WTC11 (cell line): ENCODE data around the gene BTBD8. TPM values are rescaled to one million over a fixed set of nuclear protein-coding genes. Genes with fewer than 3 reads are reported as not detected.

Experiments used
- ATAC-seq: fragments of 200-7000 bp; cut with Tn5 transposase; 2 replicates; pipeline ENCODE4 v1.10.0; 2021; ENCODE audit warnings: mild to moderate bottlenecking, moderate library complexity
- CTCF ChIA-PET: fragments of 300-600 bp; sonication (Branson Sonifier 250); formaldehyde crosslinking; loops from one replicate; lab custom pipeline; 2021; ENCODE audit warnings: antibody characterized with exemption; lab: Charles Lee
- POLR2A ChIA-PET: fragments of 350-600 bp; sonication (Branson Sonifier 250); formaldehyde crosslinking; loops from one replicate; lab custom pipeline; 2021; ENCODE audit warnings: antibody characterized with exemption; lab: Charles Lee
- DNase-seq: peaks from one replicate; pipeline ENCODE4 v3.0.0; 2021; ENCODE audit warnings: low spot score
- H3K27ac Mint-ChIP-seq: 2 replicates; pipeline ENCODE4 v1.8.0; 2021; ENCODE audit warnings: mixed read lengths
- H3K27me3 Mint-ChIP-seq: 2 replicates; pipeline ENCODE4 v1.8.0; 2021; ENCODE audit warnings: low read depth, mild to moderate bottlenecking, moderate library complexity, mixed read lengths
- H3K36me3 Mint-ChIP-seq: 2 replicates; pipeline ENCODE4 v1.8.0; 2021; ENCODE audit warnings: mixed read lengths
- H3K4me1 Mint-ChIP-seq: 2 replicates; pipeline ENCODE4 v1.8.0; 2022; ENCODE audit warnings: mixed read lengths
- H3K4me3 Mint-ChIP-seq: 2 replicates; pipeline ENCODE4 v1.8.0; 2021; ENCODE audit warnings: mild to moderate bottlenecking, moderate library complexity, mixed read lengths
- H3K9me3 Mint-ChIP-seq: 2 replicates; pipeline ENCODE4 v1.8.0; 2021; ENCODE audit warnings: mixed read lengths
- CREM ChIP-seq: sonication (generic); formaldehyde crosslinking; IDR thresholded peaks from 2 replicates; pipeline ENCODE4 v1.8.1; 2022; ENCODE audit warnings: mild to moderate bottlenecking, missing genetic modification reagents, moderate library complexity
- ELF4 ChIP-seq: sonication (generic); formaldehyde crosslinking; IDR thresholded peaks from 2 replicates; pipeline ENCODE4 v1.8.1; 2022; ENCODE audit warnings: low read depth, mild to moderate bottlenecking, moderate library complexity, missing genetic modification reagents
- EMX1 ChIP-seq: fragments of 250-450 bp; sonication (Bioruptor Pico); IDR thresholded peaks from 2 replicates; pipeline ENCODE4 v1.8.0; 2021; ENCODE audit warnings: mild to moderate bottlenecking
- FOXP1 ChIP-seq: sonication (generic); formaldehyde crosslinking; IDR thresholded peaks from 2 replicates; pipeline ENCODE4 v1.8.0; 2022; ENCODE audit warnings: missing genetic modification reagents, mild to moderate bottlenecking, moderate library complexity, borderline replicate concordance
- NFE2L1 ChIP-seq: sonication (generic); formaldehyde crosslinking; IDR thresholded peaks from 2 replicates; pipeline ENCODE4 v1.8.1; 2023; ENCODE audit warnings: missing genetic modification reagents
- NR2C2 ChIP-seq: sonication (generic); formaldehyde crosslinking; IDR thresholded peaks from 2 replicates; pipeline ENCODE4 v1.8.0; 2022; ENCODE audit warnings: mild to moderate bottlenecking, missing genetic modification reagents
- NR3C1 ChIP-seq: sonication (generic); formaldehyde crosslinking; conservative IDR thresholded peaks from 2 replicates; pipeline ENCODE4 v1.8.1; 2023; ENCODE audit warnings: low read depth, mild to moderate bottlenecking, missing genetic modification reagents
- PREB ChIP-seq: sonication (generic); formaldehyde crosslinking; IDR thresholded peaks from 2 replicates; pipeline ENCODE4 v1.8.1; 2022; ENCODE audit warnings: mild to moderate bottlenecking, missing genetic modification reagents, moderate library complexity, borderline replicate concordance
- RORB ChIP-seq: fragments of 250-450 bp; sonication (Bioruptor Pico); IDR thresholded peaks from 2 replicates; pipeline ENCODE4 v1.9.0; 2021; ENCODE audit warnings: mild to moderate bottlenecking
- TEAD1 ChIP-seq: sonication (generic); formaldehyde crosslinking; IDR thresholded peaks from 2 replicates; pipeline ENCODE4 v1.8.0; 2022; ENCODE audit warnings: mild to moderate bottlenecking, missing genetic modification reagents
- USF1 ChIP-seq: sonication (generic); formaldehyde crosslinking; IDR thresholded peaks from 2 replicates; pipeline ENCODE4 v1.8.0; 2022; ENCODE audit warnings: mild to moderate bottlenecking, missing genetic modification reagents
- USF2 ChIP-seq: sonication (generic); formaldehyde crosslinking; IDR thresholded peaks from 2 replicates; pipeline ENCODE4 v1.8.1; 2023; ENCODE audit warnings: mild to moderate bottlenecking, missing genetic modification reagents, moderate library complexity
- ZNF232 ChIP-seq: sonication (generic); formaldehyde crosslinking; IDR thresholded peaks from 2 replicates; pipeline ENCODE4 v1.8.0; 2022; ENCODE audit warnings: mild to moderate bottlenecking, missing genetic modification reagents
- ZNF396 ChIP-seq: fragments of 250-450 bp; sonication (Bioruptor Pico); IDR thresholded peaks from 2 replicates; pipeline ENCODE4 v1.8.0; 2021; ENCODE audit warnings: mild to moderate bottlenecking, moderate library complexity, borderline replicate concordance
- ZNF423 ChIP-seq: fragments of 250-450 bp; sonication (Bioruptor Pico); IDR thresholded peaks from 2 replicates; pipeline ENCODE4 v2.1.2; 2022; ENCODE audit warnings: mild to moderate bottlenecking, moderate library complexity
- ZNF512 ChIP-seq: sonication (generic); formaldehyde crosslinking; IDR thresholded peaks from 2 replicates; pipeline ENCODE4 v1.8.1; 2022; ENCODE audit warnings: missing genetic modification reagents, borderline replicate concordance
- total RNA-seq: library from RNA; stranded (reverse); gene quantifications from 3 replicates; pipeline ENCODE4 v1.2.3, GENCODE V29; 2021
- TF ChIP-seq, protein P1 (sequence below): sonication (generic); formaldehyde crosslinking; IDR thresholded peaks from 2 replicates; pipeline ENCODE4 v1.8.1; 2023; ENCODE audit warnings: mild to moderate bottlenecking, missing genetic modification reagents
- TF ChIP-seq, protein P2 (sequence below): fragments of 250-450 bp; sonication (Bioruptor Pico); IDR thresholded peaks from 2 replicates; pipeline ENCODE4 v2.1.2; 2022; ENCODE audit warnings: mild to moderate bottlenecking, moderate library complexity
- TF ChIP-seq, protein P3 (sequence below): sonication (generic); formaldehyde crosslinking; IDR thresholded peaks from 2 replicates; pipeline ENCODE4 v1.8.0; 2022; ENCODE audit warnings: mild to moderate bottlenecking, missing genetic modification reagents
- TF ChIP-seq, protein P4 (sequence below): sonication (generic); formaldehyde crosslinking; IDR thresholded peaks from 2 replicates; pipeline ENCODE4 v1.8.1; 2022; ENCODE audit warnings: mild to moderate bottlenecking, moderate library complexity, missing genetic modification reagents
- TF ChIP-seq, protein P5 (sequence below): fragments of 250-450 bp; sonication (Bioruptor Pico); IDR thresholded peaks from 2 replicates; pipeline ENCODE4 v1.9.0; 2021; ENCODE audit warnings: mild to moderate bottlenecking, borderline replicate concordance
- TF ChIP-seq, protein P6 (sequence below): sonication (generic); formaldehyde crosslinking; IDR thresholded peaks from 2 replicates; pipeline ENCODE4 v1.8.0; 2022; ENCODE audit warnings: mild to moderate bottlenecking, missing genetic modification reagents

Gene BTBD8
- total RNA-seq, 1 experiment from 2014 or later = 3.7 TPM

DNA sequence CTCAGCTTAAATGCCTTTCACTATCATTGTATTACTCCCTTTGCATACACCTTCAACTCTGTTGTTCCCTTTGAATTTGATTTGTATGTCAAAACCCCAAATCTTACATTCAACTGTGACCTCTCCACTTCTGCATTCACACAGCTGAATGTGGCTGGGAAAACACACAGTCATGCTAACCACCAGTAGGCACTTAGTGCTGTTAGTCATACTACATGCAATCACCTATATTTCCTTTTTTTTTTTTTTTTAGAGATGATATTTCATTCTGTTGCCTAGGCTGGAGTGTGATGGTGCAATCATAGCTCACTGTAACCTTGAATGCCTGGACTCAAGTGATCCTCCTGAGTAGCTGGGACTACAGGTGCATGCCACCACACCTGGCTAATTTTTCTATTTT, 16.2 kb downstream of the BTBD8 start (continued):
- TF ChIP-seq, protein P1, sequence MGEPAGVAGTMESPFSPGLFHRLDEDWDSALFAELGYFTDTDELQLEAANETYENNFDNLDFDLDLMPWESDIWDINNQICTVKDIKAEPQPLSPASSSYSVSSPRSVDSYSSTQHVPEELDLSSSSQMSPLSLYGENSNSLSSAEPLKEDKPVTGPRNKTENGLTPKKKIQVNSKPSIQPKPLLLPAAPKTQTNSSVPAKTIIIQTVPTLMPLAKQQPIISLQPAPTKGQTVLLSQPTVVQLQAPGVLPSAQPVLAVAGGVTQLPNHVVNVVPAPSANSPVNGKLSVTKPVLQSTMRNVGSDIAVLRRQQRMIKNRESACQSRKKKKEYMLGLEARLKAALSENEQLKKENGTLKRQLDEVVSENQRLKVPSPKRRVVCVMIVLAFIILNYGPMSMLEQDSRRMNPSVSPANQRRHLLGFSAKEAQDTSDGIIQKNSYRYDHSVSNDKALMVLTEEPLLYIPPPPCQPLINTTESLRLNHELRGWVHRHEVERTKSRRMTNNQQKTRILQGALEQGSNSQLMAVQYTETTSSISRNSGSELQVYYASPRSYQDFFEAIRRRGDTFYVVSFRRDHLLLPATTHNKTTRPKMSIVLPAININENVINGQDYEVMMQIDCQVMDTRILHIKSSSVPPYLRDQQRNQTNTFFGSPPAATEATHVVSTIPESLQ = no peak
- TF ChIP-seq CREM (no peak), ZNF512 (CRISPR knock-in tag) (no peak), USF1 (CRISPR knock-in tag) (no peak), EMX1 (CRISPR knock-in tag) (no peak)
- TF ChIP-seq, protein P2, sequence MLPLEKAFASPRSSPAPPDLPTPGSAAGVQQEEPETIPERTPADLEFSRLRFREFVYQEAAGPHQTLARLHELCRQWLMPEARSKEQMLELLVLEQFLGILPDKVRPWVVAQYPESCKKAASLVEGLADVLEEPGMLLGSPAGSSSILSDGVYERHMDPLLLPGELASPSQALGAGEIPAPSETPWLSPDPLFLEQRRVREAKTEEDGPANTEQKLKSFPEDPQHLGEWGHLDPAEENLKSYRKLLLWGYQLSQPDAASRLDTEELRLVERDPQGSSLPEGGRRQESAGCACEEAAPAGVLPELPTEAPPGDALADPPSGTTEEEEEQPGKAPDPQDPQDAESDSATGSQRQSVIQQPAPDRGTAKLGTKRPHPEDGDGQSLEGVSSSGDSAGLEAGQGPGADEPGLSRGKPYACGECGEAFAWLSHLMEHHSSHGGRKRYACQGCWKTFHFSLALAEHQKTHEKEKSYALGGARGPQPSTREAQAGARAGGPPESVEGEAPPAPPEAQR (CRISPR knock-in tag) = no peak

GRCh38 chr1:92105546-92106081, 25.5 kb downstream of the BTBD8 start:
- Mint-ChIP-seq H3K9me3 (no peaks in the 10 kb centered on the region), H3K27ac (no peak overlapping the region), H3K36me3 (peaks cover 3% of the 10 kb centered on the region; the same call in 1 of the 2 replicates), H3K4me3 (no peak overlapping the region), H3K4me1 (no peaks in the 10 kb centered on the region), H3K27me3 (no peaks in the 10 kb centered on the region)
- ChIA-PET CTCF (interaction anchor here (1.0 kb wide), 1 partner anchor 9 kb away, joined by 3 read pairs; no protein-coding TSS in a partner anchor), POLR2A (no interaction called here)
- no peak for DNase-seq
- ATAC-seq = no peak
- no peak for TF ChIP-seq EMX1 (CRISPR knock-in tag)
- no peak for TF ChIP-seq NR3C1 (CRISPR knock-in tag)
- TF ChIP-seq, protein P3, sequence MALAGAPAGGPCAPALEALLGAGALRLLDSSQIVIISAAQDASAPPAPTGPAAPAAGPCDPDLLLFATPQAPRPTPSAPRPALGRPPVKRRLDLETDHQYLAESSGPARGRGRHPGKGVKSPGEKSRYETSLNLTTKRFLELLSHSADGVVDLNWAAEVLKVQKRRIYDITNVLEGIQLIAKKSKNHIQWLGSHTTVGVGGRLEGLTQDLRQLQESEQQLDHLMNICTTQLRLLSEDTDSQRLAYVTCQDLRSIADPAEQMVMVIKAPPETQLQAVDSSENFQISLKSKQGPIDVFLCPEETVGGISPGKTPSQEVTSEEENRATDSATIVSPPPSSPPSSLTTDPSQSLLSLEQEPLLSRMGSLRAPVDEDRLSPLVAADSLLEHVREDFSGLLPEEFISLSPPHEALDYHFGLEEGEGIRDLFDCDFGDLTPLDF (CRISPR knock-in tag) = no peak
- no peak for TF ChIP-seq RORB (CRISPR knock-in tag)
- no peak for TF ChIP-seq USF2 (CRISPR knock-in tag)
- TF ChIP-seq ZNF423 (CRISPR knock-in tag) = no peak
- TF ChIP-seq, protein P4, sequence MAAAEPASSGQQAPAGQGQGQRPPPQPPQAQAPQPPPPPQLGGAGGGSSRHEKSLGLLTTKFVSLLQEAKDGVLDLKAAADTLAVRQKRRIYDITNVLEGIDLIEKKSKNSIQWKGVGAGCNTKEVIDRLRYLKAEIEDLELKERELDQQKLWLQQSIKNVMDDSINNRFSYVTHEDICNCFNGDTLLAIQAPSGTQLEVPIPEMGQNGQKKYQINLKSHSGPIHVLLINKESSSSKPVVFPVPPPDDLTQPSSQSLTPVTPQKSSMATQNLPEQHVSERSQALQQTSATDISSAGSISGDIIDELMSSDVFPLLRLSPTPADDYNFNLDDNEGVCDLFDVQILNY = no peak
- no peak for TF ChIP-seq ZNF232 (CRISPR knock-in tag)
- TF ChIP-seq, protein P5, sequence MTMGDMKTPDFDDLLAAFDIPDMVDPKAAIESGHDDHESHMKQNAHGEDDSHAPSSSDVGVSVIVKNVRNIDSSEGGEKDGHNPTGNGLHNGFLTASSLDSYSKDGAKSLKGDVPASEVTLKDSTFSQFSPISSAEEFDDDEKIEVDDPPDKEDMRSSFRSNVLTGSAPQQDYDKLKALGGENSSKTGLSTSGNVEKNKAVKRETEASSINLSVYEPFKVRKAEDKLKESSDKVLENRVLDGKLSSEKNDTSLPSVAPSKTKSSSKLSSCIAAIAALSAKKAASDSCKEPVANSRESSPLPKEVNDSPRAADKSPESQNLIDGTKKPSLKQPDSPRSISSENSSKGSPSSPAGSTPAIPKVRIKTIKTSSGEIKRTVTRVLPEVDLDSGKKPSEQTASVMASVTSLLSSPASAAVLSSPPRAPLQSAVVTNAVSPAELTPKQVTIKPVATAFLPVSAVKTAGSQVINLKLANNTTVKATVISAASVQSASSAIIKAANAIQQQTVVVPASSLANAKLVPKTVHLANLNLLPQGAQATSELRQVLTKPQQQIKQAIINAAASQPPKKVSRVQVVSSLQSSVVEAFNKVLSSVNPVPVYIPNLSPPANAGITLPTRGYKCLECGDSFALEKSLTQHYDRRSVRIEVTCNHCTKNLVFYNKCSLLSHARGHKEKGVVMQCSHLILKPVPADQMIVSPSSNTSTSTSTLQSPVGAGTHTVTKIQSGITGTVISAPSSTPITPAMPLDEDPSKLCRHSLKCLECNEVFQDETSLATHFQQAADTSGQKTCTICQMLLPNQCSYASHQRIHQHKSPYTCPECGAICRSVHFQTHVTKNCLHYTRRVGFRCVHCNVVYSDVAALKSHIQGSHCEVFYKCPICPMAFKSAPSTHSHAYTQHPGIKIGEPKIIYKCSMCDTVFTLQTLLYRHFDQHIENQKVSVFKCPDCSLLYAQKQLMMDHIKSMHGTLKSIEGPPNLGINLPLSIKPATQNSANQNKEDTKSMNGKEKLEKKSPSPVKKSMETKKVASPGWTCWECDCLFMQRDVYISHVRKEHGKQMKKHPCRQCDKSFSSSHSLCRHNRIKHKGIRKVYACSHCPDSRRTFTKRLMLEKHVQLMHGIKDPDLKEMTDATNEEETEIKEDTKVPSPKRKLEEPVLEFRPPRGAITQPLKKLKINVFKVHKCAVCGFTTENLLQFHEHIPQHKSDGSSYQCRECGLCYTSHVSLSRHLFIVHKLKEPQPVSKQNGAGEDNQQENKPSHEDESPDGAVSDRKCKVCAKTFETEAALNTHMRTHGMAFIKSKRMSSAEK (CRISPR knock-in tag) = no peak
- TF ChIP-seq NR2C2 (CRISPR knock-in tag) = no peak
- no peak for TF ChIP-seq ELF4 (CRISPR knock-in tag)
- TF ChIP-seq FOXP1 (CRISPR knock-in tag) = no peak
- no peak for TF ChIP-seq NFE2L1 (CRISPR knock-in tag)
- TF ChIP-seq TEAD1 (CRISPR knock-in tag) = no peak
- TF ChIP-seq PREB (CRISPR knock-in tag) = no peak
- TF ChIP-seq, protein P6, sequence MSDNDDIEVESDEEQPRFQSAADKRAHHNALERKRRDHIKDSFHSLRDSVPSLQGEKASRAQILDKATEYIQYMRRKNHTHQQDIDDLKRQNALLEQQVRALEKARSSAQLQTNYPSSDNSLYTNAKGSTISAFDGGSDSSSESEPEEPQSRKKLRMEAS (CRISPR knock-in tag) = no peak
- TF ChIP-seq ZNF396 = no peak
